Colonic mucosa (tissue), 4 donors: ENCODE measurements around the gene DHCR7. TPM values are rescaled to one million over a fixed set of nuclear protein-coding genes. Genes with fewer than 3 reads are reported as not detected.

ENCODE experiments used
- DNase-seq: peaks from one replicate; pipeline ENCODE4 v3.0.0-alpha.2; 2020
- H3K27ac ChIP-seq: fragments of 200-600 bp; one replicate; pipeline ENCODE4 v1.8.0; 2021
- H3K27me3 ChIP-seq: fragments of 200-600 bp; one replicate; pipeline ENCODE4 v1.8.0; 2021
- H3K36me3 ChIP-seq: fragments of 200-600 bp; one replicate; pipeline ENCODE4 v1.8.0; 2021
- H3K4me1 ChIP-seq: fragments of 200-600 bp; one replicate; pipeline ENCODE4 v1.8.0; 2021; ENCODE audit warnings: mild to moderate bottlenecking
- H3K4me3 ChIP-seq: fragments of 200-600 bp; one replicate; pipeline ENCODE4 v1.8.0; 2021
- H3K9ac ChIP-seq, 2 donors: one replicate each; pipeline ENCODE4 v1.7.0; 2013; ENCODE audit warnings: control low read depth in 2 of 2, low read depth in 2 of 2, low read length in 2 of 2
- H3K9me3 ChIP-seq: fragments of 200-600 bp; one replicate; pipeline ENCODE4 v1.8.0; 2021
- CTCF ChIP-seq: fragments of 200-600 bp; IDR thresholded peaks from one replicate; pipeline ENCODE4 v1.8.0; 2022; ENCODE audit warnings: antibody characterized with exemption, mild to moderate bottlenecking
- intact Hi-C: fragments of 100-400 bp; cut with DNase I; formaldehyde crosslinking; loops from one replicate; pipeline ENCODE4 v1.14.1; 2022
- total RNA-seq, 2 donors: library from RNA; stranded (reverse); fragmentation: NEBNext Ultra II Directional in 1 of 2; extraction: Animal tissue kit (Norgen Biotek cat#: 25700) in 1 of 2; gene quantifications; one replicate each; pipeline ENCODE4 v1.2.1, GENCODE V29; 2021
- donor health status: healthy.
- donor health status: DM: no; HTN: no; CAD: no.
- donor health status: DM: no; HTN: no; CAD: no.

The DHCR7 gene
- total RNA-seq, 2 donors from 2014 or later: 75.3 to 163 TPM

GRCh38 chr11:71420455-71421241, 27.5 kb downstream of the DHCR7 start:
- H3K4me3 ChIP-seq: no peak overlapping the region
- H3K27ac ChIP-seq: no peak overlapping the region
- no peaks in the 10 kb centered on the region for H3K27me3 ChIP-seq
- no peaks in the 10 kb centered on the region for H3K36me3 ChIP-seq
- intact Hi-C loops: loop anchor here (5.0 kb wide), 1 partner anchor 608 kb away; no protein-coding TSS in a partner anchor
- H3K9ac ChIP-seq: no peak overlapping the region
- H3K9me3 ChIP-seq: no peaks in the 10 kb centered on the region
- H3K4me1 ChIP-seq: no peaks in the 10 kb centered on the region
- DNase-seq: peak; percentile 53
- peak; percentile 64 for TF ChIP-seq CTCF

DNA sequence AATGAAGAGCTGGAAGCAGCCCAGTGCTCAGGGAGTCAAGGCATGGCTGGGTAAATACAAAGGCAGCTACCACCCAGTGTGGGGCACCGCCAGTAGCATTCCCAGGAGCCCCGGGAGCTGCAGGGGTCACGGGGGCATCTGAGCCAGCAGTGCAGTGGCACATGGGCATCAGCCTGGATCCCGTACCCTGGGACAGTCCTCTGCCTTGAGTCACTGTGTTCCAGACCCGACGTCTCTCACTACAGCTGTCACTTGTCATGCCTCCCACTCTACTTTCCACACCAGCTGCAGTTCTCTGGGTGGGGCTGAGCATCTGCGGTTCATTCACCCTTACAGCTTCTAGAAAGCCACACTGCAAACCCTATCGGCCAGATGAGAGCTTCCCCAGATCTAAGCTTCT, 29.6 kb downstream of the DHCR7 start:
- Histone ChIP-seq H3K27ac (no peak overlapping the region), H3K4me3 (no peak overlapping the region), H3K9me3 (no peaks in the 10 kb centered on the region), H3K9ac (no peak overlapping the region), H3K36me3 (no peaks in the 10 kb centered on the region), H3K27me3 (no peaks in the 10 kb centered on the region), H3K4me1 (no peaks in the 10 kb centered on the region)
- no peak for DNase-seq
- intact Hi-C loops: no loop called here
- TF ChIP-seq CTCF: no peak

DNA sequence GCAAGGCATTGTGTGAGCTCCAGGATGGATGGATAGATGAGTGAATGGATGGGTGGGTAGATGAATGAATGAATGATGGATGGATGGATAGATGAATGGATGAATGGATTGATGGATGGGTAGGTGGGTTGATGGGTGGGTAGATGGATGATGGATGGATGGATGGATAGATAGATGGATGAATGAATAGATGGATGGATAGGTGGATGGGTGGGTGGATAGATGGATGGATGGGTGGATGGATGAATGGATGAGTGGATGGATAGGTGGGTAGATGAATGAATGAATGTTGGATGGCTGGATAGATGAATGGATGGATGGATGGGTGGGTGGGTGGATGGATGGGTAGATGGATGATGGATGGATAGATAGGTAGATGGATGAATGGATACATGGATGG, 33.5 kb downstream of the DHCR7 start:
- H3K4me3 ChIP-seq: no peak overlapping the region
- TF ChIP-seq CTCF: no peak
- no peak overlapping the region for H3K9ac ChIP-seq
- intact Hi-C loops: no loop called here
- H3K4me1 ChIP-seq: no peaks in the 10 kb centered on the region
- H3K27ac ChIP-seq: no peak overlapping the region
- H3K27me3 ChIP-seq: no peaks in the 10 kb centered on the region
- no peaks in the 10 kb centered on the region for H3K9me3 ChIP-seq
- no peaks in the 10 kb centered on the region for H3K36me3 ChIP-seq
- DNase-seq: no peak

- no peak overlapping the region for H3K4me3 ChIP-seq
- no peak for TF ChIP-seq CTCF
- intact Hi-C loops: no loop called here
- no peak overlapping the region for H3K27ac ChIP-seq
- DNase-seq: no peak
- no peaks in the 10 kb centered on the region for H3K36me3 ChIP-seq
- no peak overlapping the region for H3K9ac ChIP-seq
- no peaks in the 10 kb centered on the region for H3K9me3 ChIP-seq
- no peaks in the 10 kb centered on the region for H3K4me1 ChIP-seq
- no peaks in the 10 kb centered on the region for H3K27me3 ChIP-seq
These were observed 37.7 kb downstream of the DHCR7 start for GRCh38 chr11:71410363-71410966.

DNA sequence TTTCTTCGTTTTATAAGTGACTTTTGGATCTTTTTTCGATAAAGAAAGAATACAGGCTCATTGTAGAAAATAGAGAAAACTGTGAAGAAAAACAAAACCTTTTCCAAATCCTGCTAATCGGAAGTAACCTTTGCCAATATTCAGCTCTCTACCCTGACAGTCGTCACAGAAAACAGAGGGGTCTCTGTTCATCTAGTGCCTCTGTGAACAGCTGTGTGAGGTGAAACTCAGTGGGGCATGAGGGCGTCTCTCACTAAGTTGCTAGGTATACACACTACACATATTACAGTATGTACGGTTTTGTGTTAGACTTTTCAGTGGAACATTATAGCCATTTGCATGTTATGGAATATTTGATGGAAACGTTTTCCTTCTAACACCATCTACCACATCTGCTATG, 39.4 kb downstream of the DHCR7 start:
- Histone ChIP-seq H3K9me3 (no peaks in the 10 kb centered on the region), H3K9ac (no peak overlapping the region), H3K4me3 (no peak overlapping the region), H3K36me3 (no peaks in the 10 kb centered on the region), H3K27me3 (no peaks in the 10 kb centered on the region), H3K4me1 (no peaks in the 10 kb centered on the region), H3K27ac (no peak overlapping the region)
- intact Hi-C loops: no loop called here
- no peak for DNase-seq
- TF ChIP-seq CTCF: no peak
